CD8-positive, alpha-beta memory T cell (primary cell): ENCODE measurements around the gene KCNT2. TPM values are rescaled to one million over a fixed set of nuclear protein-coding genes. Genes with fewer than 3 reads are reported as not detected.

Experiments used
- CTCF ChIA-PET: fragments of 350-600 bp; sonication (Branson Sonifier 250); formaldehyde crosslinking; loops from one replicate; lab custom pipeline; 2021; ENCODE audit warnings: antibody characterized with exemption; lab: Charles Lee
- POLR2A ChIA-PET: fragments of 350-600 bp; sonication (Branson Sonifier 250); formaldehyde crosslinking; loops from one replicate; lab custom pipeline; 2021; ENCODE audit warnings: antibody characterized with exemption; lab: Charles Lee
- DNase-seq, 5 donors: peaks; one replicate each; pipeline versions ENCODE4 v3.0.0 to v3.0.0-alpha.2; 2020 to 2022; ENCODE audit warnings: mixed read lengths in 1 of 5
- H3K27ac ChIP-seq: one replicate; pipeline ENCODE4 v1.7.0; 2013; ENCODE audit warnings: low read depth, mild to moderate bottlenecking, low read length, moderate library complexity
- H3K27me3 ChIP-seq: 2 replicates; pipeline ENCODE4 v1.7.0; 2013; ENCODE audit warnings: low read length, mild to moderate bottlenecking; ENCODE audit not compliant: insufficient read depth, poor library complexity, severe bottlenecking
- H3K36me3 ChIP-seq: 2 replicates; pipeline ENCODE4 v1.7.0; 2013; ENCODE audit warnings: mild to moderate bottlenecking, low read length, moderate library complexity; ENCODE audit not compliant: insufficient read depth
- H3K4me1 ChIP-seq: 2 replicates; pipeline ENCODE4 v1.7.0; 2013; ENCODE audit warnings: mild to moderate bottlenecking, low read length, moderate library complexity; ENCODE audit not compliant: insufficient read depth
- H3K4me3 ChIP-seq: 2 replicates; pipeline ENCODE4 v1.7.0; 2013; ENCODE audit warnings: mild to moderate bottlenecking, low read length
- H3K9me3 ChIP-seq: 2 replicates; pipeline ENCODE4 v1.7.0; 2013; ENCODE audit warnings: mild to moderate bottlenecking, low read length
- H3K27ac Mint-ChIP-seq, 8 donors: one replicate each; pipeline ENCODE4 v1.8.0; 2020 to 2021; ENCODE audit warnings: mixed read lengths in 8 of 8, mild to moderate bottlenecking in 6 of 8, inconsistent platforms in 3 of 8, moderate library complexity in 3 of 8
- H3K27me3 Mint-ChIP-seq, 2 donors: one replicate each; pipeline ENCODE4 v1.8.0; 2020 to 2021; ENCODE audit warnings: mixed read lengths in 2 of 2, mild to moderate bottlenecking in 1 of 2, moderate library complexity in 1 of 2
- H3K36me3 Mint-ChIP-seq, 3 donors: one replicate each; pipeline ENCODE4 v1.8.0; 2020 to 2021; ENCODE audit warnings: mixed read lengths in 3 of 3, inconsistent platforms in 1 of 3, mild to moderate bottlenecking in 1 of 3
- H3K4me1 Mint-ChIP-seq, 3 donors: one replicate each; pipeline ENCODE4 v1.8.0; 2020 to 2021; ENCODE audit warnings: mixed read lengths in 3 of 3, inconsistent platforms in 1 of 3, mild to moderate bottlenecking in 1 of 3
- H3K4me3 Mint-ChIP-seq, 7 donors: one replicate each; pipeline ENCODE4 v1.8.0; 2020 to 2021; ENCODE audit warnings: mixed read lengths in 7 of 7, mild to moderate bottlenecking in 6 of 7, moderate library complexity in 4 of 7, inconsistent platforms in 2 of 7
- H3K9me3 Mint-ChIP-seq, 5 donors: one replicate each; pipeline ENCODE4 v1.8.0; 2020 to 2022; ENCODE audit warnings: mixed read lengths in 5 of 5, mild to moderate bottlenecking in 3 of 5, moderate library complexity in 2 of 5, inconsistent platforms in 1 of 5
- polyA plus RNA-seq: library from polyadenylated mRNA; unstranded; fragments of 300-500 nt; fragmentation: Illumina TruSeq; gene quantifications from one replicate; pipeline ENCODE4 v1.2.3, GENCODE V29; 2021
- total RNA-seq, 2 experiments: library from RNA; stranded (reverse); gene quantifications; one replicate each; pipeline ENCODE4 v1.2.3, GENCODE V29; 2021

The KCNT2 gene
- total and polyA plus RNA-seq, 3 experiments from 2014 or later = not detected

DNA sequence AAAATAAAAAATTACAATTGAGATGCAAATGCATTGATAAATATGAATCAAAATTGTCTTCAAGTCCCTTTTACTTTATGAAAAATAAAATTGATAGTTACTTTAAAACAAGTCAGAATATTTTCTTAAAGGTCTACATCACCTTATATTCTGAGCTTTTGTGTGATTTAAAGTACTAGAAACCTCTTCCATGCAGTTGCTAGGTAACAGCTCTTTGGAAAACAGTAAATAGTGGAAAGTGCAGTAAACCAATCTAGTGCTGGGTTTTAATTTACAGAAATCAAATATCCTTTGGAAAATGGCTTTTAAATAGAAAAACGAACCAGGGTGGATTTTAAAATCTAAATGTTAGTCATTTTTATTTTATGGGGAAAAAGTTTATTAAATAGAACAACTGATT is 227.9 kb downstream of the KCNT2 start:
- H3K27ac Mint-ChIP-seq = no peak overlapping the region
- CTCF ChIA-PET = no interaction called here
- no peak for DNase-seq
- Histone ChIP-seq H3K27ac (no peak overlapping the region), H3K4me3 (no peak overlapping the region), H3K4me1 (no peaks in the 10 kb centered on the region), H3K36me3 (no peaks in the 10 kb centered on the region), H3K27me3 (no peaks in the 10 kb centered on the region), H3K9me3 (no peaks in the 10 kb centered on the region)
- POLR2A ChIA-PET = no interaction called here
- peaks cover 0 to 3% (median 0%) of the 10 kb centered on the region in 5 donors for H3K9me3 Mint-ChIP-seq
- H3K4me1 Mint-ChIP-seq = no peaks in the 10 kb centered on the region
- H3K4me3 Mint-ChIP-seq = no peak overlapping the region
- H3K27me3 Mint-ChIP-seq = no peaks in the 10 kb centered on the region
- no peaks in the 10 kb centered on the region for H3K36me3 Mint-ChIP-seq

DNA sequence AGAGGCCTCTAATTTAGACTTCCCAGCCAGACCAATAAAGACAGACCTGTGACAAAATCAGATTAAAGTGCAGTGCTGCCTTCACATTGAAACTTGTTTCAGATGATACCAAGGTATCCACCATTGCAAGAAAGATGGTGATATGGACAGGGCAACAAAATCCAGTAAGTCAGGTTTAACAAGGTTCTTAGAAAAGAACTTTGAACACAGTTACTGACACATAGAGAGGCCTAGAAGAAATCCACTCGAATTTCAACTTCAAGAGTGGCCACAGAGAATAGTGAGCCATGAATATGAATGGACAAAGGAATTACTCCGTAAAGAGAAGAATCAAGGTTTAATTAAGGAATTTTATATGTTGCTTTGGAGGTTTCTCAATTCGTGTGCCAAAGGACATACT is 230.4 kb downstream of the KCNT2 start:
- no peaks in the 10 kb centered on the region for H3K9me3 Mint-ChIP-seq
- no peaks in the 10 kb centered on the region for H3K36me3 Mint-ChIP-seq
- no peak overlapping the region for H3K4me3 Mint-ChIP-seq
- H3K27me3 ChIP-seq = no peaks in the 10 kb centered on the region
- POLR2A ChIA-PET = no interaction called here
- DNase-seq = no peak
- no peaks in the 10 kb centered on the region for H3K4me1 Mint-ChIP-seq
- no peak overlapping the region for H3K4me3 ChIP-seq
- H3K27me3 Mint-ChIP-seq = no peaks in the 10 kb centered on the region
- H3K4me1 ChIP-seq = no peaks in the 10 kb centered on the region
- CTCF ChIA-PET = no interaction called here
- H3K27ac Mint-ChIP-seq = no peak overlapping the region
- H3K36me3 ChIP-seq = no peaks in the 10 kb centered on the region
- H3K27ac ChIP-seq = no peak overlapping the region
- H3K9me3 ChIP-seq = no peaks in the 10 kb centered on the region

DNA sequence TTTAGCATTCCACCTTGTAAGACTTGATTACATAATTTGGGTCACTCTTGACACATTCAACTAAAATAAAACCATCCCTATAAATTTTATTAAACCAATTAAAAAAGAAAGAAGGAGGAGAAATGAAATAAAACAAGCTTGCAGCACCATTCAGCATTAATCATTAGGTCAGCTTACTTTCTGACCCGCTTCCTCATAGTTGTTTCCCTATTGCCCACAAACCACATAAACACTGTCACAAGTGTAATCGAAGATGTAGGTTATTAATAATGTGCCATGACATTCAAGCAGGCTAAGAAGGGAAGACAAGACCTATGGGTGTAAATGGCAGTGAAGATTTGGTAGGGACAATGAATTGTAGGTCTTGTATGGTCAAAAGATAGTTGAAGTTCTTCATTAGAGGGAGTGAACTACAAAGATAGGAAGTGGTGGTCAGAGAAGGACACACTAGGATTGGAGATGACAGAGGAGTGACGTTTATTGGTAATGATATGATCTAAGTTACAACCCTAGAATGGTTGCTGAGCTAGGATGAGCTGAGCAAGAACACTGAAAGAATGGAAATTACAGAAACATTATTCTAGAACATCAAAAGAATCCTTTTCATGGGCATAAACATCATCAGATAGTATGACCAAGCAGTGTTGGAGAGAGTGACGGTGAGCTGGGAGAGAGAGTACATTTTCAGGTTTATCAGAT is 231.5 kb downstream of the KCNT2 start:
- Mint-ChIP-seq H3K27me3 (no peaks in the 10 kb centered on the region), H3K36me3 (no peaks in the 10 kb centered on the region), H3K4me1 (no peaks in the 10 kb centered on the region), H3K27ac (no peak overlapping the region), H3K4me3 (no peak overlapping the region), H3K9me3 (no peaks in the 10 kb centered on the region)
- H3K27ac ChIP-seq = no peak overlapping the region
- ChIA-PET CTCF (no interaction called here), POLR2A (no interaction called here)
- no peak for DNase-seq
- no peaks in the 10 kb centered on the region for H3K36me3 ChIP-seq
- no peaks in the 10 kb centered on the region for H3K27me3 ChIP-seq
- no peak overlapping the region for H3K4me3 ChIP-seq
- no peaks in the 10 kb centered on the region for H3K9me3 ChIP-seq
- H3K4me1 ChIP-seq = no peaks in the 10 kb centered on the region

DNA sequence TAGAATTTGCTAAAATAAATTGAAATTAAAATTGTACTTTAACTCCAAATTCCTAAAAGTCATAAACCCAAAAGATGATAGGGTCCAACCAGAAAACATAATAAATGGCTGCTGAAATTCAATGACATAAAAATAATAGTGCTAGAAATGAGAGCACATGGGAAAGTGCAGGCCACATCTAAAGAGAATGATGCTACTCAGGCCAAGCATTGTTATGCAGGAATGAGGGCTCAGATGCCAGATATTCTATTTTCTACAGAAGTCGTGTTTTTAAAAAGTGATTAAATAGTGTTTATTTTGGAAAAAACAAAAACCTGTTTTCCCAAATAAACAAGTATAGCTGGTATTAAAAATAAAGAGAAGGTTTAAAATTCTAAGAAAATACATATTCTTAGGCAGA is 234.4 kb downstream of the KCNT2 start:
- Mint-ChIP-seq H3K4me1 (no peaks in the 10 kb centered on the region), H3K9me3 (no peaks in the 10 kb centered on the region)

DNA sequence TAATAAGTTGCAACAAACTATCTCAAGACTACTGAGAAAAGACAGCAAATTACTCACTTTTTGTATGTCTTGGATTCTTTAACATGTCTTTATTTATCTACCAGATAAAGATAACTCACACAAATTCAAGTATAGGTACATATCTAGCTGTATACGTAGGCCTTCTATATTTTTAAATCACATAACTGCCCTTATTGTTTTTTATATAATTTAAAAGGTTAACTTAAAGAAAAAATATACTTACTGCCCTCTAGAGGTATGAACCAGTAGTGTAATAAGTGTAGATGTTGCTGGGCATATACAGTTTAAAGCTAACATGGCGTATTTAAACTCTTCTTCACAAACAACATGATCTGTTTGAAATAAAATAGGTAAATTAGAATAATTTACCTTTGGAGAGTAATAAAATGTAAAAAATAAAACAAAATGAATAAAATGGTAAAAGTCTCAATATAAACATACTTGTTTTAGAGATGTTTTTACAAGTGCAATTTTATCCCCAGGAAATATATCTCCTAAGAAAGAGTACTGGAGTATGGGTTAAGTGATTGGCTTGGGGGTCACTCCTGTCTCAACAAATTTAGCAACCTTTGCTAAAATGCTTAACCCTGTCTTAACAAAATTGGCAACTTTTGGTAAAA is 235.2 kb downstream of the KCNT2 start:
- ChIA-PET POLR2A (no interaction called here), CTCF (no interaction called here)
- H3K27me3 ChIP-seq = no peaks in the 10 kb centered on the region
- H3K27ac Mint-ChIP-seq = no peak overlapping the region
- no peaks in the 10 kb centered on the region for H3K9me3 Mint-ChIP-seq
- no peaks in the 10 kb centered on the region for H3K4me1 Mint-ChIP-seq
- no peaks in the 10 kb centered on the region for H3K4me1 ChIP-seq
- H3K36me3 ChIP-seq = no peaks in the 10 kb centered on the region
- no peak overlapping the region for H3K4me3 ChIP-seq
- no peak for DNase-seq
- no peaks in the 10 kb centered on the region for H3K27me3 Mint-ChIP-seq
- no peaks in the 10 kb centered on the region for H3K36me3 Mint-ChIP-seq
- no peaks in the 10 kb centered on the region for H3K9me3 ChIP-seq
- H3K27ac ChIP-seq = no peak overlapping the region
- no peak overlapping the region for H3K4me3 Mint-ChIP-seq

More for the DNA sequence above, 234.4 kb downstream of the KCNT2 start:
- H3K4me3 ChIP-seq = no peak overlapping the region
- Mint-ChIP-seq H3K27me3 (no peaks in the 10 kb centered on the region), H3K4me3 (no peak overlapping the region), H3K27ac (no peak overlapping the region), H3K36me3 (no peaks in the 10 kb centered on the region)
- H3K27me3 ChIP-seq = no peaks in the 10 kb centered on the region
- no peaks in the 10 kb centered on the region for H3K36me3 ChIP-seq
- DNase-seq = no peak
- POLR2A ChIA-PET = no interaction called here
- H3K27ac ChIP-seq = no peak overlapping the region
- H3K4me1 ChIP-seq = no peaks in the 10 kb centered on the region
- CTCF ChIA-PET = no interaction called here
- H3K9me3 ChIP-seq = no peaks in the 10 kb centered on the region

DNA sequence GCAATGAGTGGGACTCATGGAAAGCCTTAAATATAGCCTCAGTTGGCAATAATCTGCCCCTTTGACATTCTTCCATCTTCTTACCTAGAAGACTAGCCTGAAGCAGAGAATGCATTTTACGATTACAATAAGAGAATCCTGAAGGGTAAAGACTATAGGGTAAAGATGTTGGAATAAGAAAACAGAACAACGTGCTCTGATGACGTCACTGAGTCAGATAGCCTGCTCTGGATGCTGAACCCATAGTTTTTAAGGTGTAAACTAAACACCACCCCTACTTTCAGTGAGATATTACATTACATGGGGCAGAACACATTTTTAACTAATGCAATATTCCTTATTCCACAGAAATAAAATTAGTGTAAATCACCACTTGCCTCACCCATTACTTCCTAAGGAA is 240.4 kb downstream of the KCNT2 start:
- POLR2A ChIA-PET = no interaction called here
- Mint-ChIP-seq H3K27ac (no peak overlapping the region), H3K9me3 (no peaks in the 10 kb centered on the region)

DNA sequence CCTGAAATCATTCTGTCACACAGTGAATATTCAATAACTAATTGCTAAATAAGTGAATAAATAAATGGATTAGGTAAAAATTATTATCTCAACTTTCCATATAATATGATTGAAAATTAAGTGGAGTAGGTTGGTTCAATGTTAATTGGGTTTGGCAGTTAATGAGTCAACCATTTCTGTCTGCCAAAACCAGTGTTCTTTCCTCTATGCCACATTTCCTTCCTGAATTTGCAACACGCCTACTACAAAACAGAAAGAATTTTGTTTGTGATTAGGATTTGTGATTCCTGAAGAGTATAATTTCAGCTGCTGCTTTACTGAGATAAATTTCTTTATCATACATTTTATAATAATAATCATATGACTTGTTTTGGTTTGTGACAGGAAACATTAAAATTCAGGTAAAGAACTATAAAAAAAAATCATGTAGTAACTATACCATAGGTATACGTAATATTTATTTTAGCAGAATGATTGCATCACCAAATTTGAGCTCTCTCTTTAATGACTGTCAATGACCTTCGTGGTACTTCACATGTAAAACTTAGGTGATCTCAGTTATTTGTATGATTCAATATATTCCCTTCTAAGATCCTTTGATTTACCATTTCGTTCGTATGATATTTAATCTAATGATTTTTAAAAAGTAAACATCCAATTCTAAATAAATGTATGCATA is 241.3 kb downstream of the KCNT2 start:
- no peaks in the 10 kb centered on the region for H3K4me1 Mint-ChIP-seq
- no peaks in the 10 kb centered on the region for H3K36me3 Mint-ChIP-seq
- Histone ChIP-seq H3K27me3 (no peaks in the 10 kb centered on the region), H3K4me3 (no peak overlapping the region), H3K27ac (no peak overlapping the region), H3K36me3 (no peaks in the 10 kb centered on the region), H3K9me3 (no peaks in the 10 kb centered on the region), H3K4me1 (no peaks in the 10 kb centered on the region)
- no peaks in the 10 kb centered on the region for H3K27me3 Mint-ChIP-seq
- POLR2A ChIA-PET = no interaction called here
- no peaks in the 10 kb centered on the region for H3K9me3 Mint-ChIP-seq
- no peak overlapping the region for H3K27ac Mint-ChIP-seq
- no peak for DNase-seq
- CTCF ChIA-PET = no interaction called here
- no peak overlapping the region for H3K4me3 Mint-ChIP-seq

More for the DNA sequence above, 240.4 kb downstream of the KCNT2 start:
- Histone ChIP-seq H3K27ac (no peak overlapping the region), H3K27me3 (no peaks in the 10 kb centered on the region), H3K4me3 (no peak overlapping the region), H3K9me3 (no peaks in the 10 kb centered on the region), H3K4me1 (no peaks in the 10 kb centered on the region), H3K36me3 (no peaks in the 10 kb centered on the region)
- no peak overlapping the region for H3K4me3 Mint-ChIP-seq
- CTCF ChIA-PET = no interaction called here
- no peaks in the 10 kb centered on the region for H3K4me1 Mint-ChIP-seq
- H3K36me3 Mint-ChIP-seq = no peaks in the 10 kb centered on the region
- H3K27me3 Mint-ChIP-seq = no peaks in the 10 kb centered on the region
- DNase-seq = no peak

DNA sequence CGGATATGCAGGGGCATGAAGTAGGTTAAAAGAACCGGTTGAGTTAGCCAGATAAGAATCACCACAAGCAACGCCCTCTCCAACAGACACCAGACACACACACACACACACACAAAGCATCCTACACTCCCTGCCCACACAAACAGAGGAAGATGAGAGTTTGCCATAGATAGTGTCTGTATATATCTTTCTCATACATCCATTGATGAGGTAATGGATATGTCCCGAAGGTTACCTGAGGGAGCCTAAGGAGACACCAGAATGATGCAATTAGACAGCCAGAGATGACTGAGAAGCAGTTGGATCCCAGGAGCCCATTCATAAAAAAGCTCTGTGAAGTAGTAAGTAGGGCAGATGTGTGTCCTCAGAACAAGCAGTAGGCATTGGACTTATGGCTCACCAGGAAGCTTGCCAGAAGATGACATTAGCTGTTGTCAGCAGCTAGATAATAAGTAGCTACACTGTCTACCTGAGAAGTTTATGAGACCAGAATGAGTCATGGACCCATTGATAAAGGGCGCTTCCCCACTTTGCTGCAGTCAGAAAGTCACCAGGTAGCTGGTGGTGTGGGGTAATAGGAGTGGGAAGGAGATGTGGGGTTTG is 247.0 kb downstream of the KCNT2 start:
- Mint-ChIP-seq H3K27me3 (no peaks in the 10 kb centered on the region), H3K4me3 (no peak overlapping the region), H3K27ac (no peak overlapping the region), H3K4me1 (no peaks in the 10 kb centered on the region), H3K9me3 (peaks cover 0 to 8% (median 0%) of the 10 kb centered on the region in 5 donors), H3K36me3 (no peaks in the 10 kb centered on the region)
- Histone ChIP-seq H3K9me3 (no peaks in the 10 kb centered on the region), H3K4me1 (no peaks in the 10 kb centered on the region), H3K4me3 (no peak overlapping the region), H3K27me3 (no peaks in the 10 kb centered on the region), H3K36me3 (no peaks in the 10 kb centered on the region), H3K27ac (no peak overlapping the region)
- DNase-seq = no peak
- CTCF ChIA-PET = no interaction called here
- POLR2A ChIA-PET = no interaction called here
